ENCODE data around the gene NFE2L2. TPM values are rescaled to one million over a fixed set of nuclear protein-coding genes. Genes with fewer than 3 reads are reported as not detected.
A peak's percentile ranks its signal among the peaks of the same experiment; 100 is the strongest.

NFE2L2 gene
- total RNA-seq, 2 donors from 2014 or later, result 45.1 to 55.4 TPM

DNA sequence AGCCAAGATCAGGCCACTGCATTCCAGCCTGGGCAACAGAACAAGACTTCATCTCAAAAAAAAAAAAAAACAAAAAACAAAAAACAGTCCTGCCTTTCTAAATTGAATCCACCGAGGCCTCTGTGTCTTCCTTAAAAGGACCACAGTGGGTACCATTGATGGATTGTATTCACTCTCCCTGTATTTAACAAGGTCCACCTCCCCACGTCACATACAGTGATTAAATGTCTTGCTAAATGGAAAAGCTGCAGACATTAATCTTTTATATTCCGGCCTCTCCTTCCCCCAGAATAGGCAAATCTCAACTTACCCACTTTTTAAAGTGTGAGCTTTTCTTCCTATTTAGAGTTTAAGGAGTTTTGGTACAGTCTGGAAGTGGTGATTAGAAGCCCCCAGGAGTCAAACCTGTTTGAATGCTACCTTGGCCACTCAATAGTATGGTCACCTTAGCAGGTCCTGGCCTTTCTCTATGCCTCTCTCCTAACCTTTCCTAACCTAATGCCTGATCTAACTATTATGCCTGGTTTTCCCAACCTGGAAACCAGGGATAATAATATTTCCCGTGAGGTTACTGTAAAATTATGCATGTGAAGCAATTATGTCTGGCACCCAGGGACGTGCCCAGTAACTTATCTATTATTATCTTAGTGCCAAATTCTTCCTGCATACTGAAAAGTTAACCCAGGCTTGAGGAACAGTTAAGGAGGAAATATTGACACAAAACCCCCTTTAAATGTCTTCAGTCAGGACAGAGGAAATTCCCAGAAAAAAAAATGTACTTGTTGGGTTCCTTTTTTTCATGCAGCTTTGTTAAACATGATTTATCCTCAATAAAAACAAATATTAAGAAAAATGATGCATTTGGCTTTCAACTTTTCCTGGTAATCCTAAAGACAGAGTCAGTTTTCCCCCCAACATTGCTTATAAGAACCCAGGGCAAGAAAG is 3.1 kb downstream of the NFE2L2 start:
- Histone ChIP-seq H3K9me3 (no peaks in the 10 kb centered on the region), H3K27me3 (no peaks in the 10 kb centered on the region), H3K36me3 (replicated peaks in 1 of 2; ENCODE audit: insufficient read depth in 1 of 2, low read depth in 2 of 2) (no peaks in the 10 kb centered on the region), H3K27ac (peak overlapping the region in 2 of 4 donors; percentile 99), H3K4me3 (no peak overlapping the region), H3K4me1 (peaks cover 60% of the 10 kb centered on the region)
- DNase-seq (no peak), ATAC-seq (no peak)
- TF ChIP-seq POLR2A (IDR thresholded peaks at IDR 0.05), result no peak
- TF ChIP-seq, protein P1, sequence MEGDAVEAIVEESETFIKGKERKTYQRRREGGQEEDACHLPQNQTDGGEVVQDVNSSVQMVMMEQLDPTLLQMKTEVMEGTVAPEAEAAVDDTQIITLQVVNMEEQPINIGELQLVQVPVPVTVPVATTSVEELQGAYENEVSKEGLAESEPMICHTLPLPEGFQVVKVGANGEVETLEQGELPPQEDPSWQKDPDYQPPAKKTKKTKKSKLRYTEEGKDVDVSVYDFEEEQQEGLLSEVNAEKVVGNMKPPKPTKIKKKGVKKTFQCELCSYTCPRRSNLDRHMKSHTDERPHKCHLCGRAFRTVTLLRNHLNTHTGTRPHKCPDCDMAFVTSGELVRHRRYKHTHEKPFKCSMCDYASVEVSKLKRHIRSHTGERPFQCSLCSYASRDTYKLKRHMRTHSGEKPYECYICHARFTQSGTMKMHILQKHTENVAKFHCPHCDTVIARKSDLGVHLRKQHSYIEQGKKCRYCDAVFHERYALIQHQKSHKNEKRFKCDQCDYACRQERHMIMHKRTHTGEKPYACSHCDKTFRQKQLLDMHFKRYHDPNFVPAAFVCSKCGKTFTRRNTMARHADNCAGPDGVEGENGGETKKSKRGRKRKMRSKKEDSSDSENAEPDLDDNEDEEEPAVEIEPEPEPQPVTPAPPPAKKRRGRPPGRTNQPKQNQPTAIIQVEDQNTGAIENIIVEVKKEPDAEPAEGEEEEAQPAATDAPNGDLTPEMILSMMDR (IDR thresholded peaks at IDR 0.05), result no peak
- intact Hi-C loops (cut with DNase I), result no loop called here
- 19 to 23% methylated on average over 5 of the region's 5 CpGs for WGBS, 2 donors

GRCh38 chr2:177260379-177260778 is 4.1 kb downstream of the NFE2L2 start:
- no peaks in the 10 kb centered on the region for H3K27me3 ChIP-seq
- 30% methylated on average over 1 of the region's 1 CpG for WGBS, 2 donors

GRCh38 chr2:177258059-177258458 is 6.5 kb downstream of the NFE2L2 start:
- H3K9me3 ChIP-seq, result no peaks in the 10 kb centered on the region
- peaks cover 83% of the 10 kb centered on the region for H3K4me1 ChIP-seq
- H3K27me3 ChIP-seq, result no peaks in the 10 kb centered on the region
- DNase-seq, result no peak
- no peak overlapping the region for H3K27ac ChIP-seq
- intact Hi-C loops (cut with DNase I), result loop anchor here (5.0 kb wide), 1 partner anchor 36 kb away; no protein-coding TSS in a partner anchor
- H3K36me3 ChIP-seq (replicated peaks in 1 of 2; ENCODE audit: insufficient read depth in 1 of 2, low read depth in 2 of 2), result no peaks in the 10 kb centered on the region
- 94 to 95% methylated on average over 2 of the region's 2 CpGs for WGBS, 2 donors
- ATAC-seq, result no peak
- no peak overlapping the region for H3K4me3 ChIP-seq
- TF ChIP-seq POLR2A (IDR thresholded peaks at IDR 0.05), result no peak
- TF ChIP-seq, protein P1 (IDR thresholded peaks at IDR 0.05), result no peak

More at GRCh38 chr2:177260379-177260778, 4.1 kb downstream of the NFE2L2 start:
- intact Hi-C loops (cut with DNase I), result no loop called here
- Histone ChIP-seq H3K9me3 (no peaks in the 10 kb centered on the region), H3K4me1 (peaks cover 60% of the 10 kb centered on the region), H3K27ac (peak overlapping the region in 1 of 4 donors; percentile 99), H3K4me3 (no peak overlapping the region), H3K36me3 (replicated peaks in 1 of 2; ENCODE audit: insufficient read depth in 1 of 2, low read depth in 2 of 2) (no peaks in the 10 kb centered on the region)
- no peak for ATAC-seq
- TF ChIP-seq POLR2A (IDR thresholded peaks at IDR 0.05), result no peak
- TF ChIP-seq, protein P1 (IDR thresholded peaks at IDR 0.05), result no peak
- DNase-seq, result no peak

DNA sequence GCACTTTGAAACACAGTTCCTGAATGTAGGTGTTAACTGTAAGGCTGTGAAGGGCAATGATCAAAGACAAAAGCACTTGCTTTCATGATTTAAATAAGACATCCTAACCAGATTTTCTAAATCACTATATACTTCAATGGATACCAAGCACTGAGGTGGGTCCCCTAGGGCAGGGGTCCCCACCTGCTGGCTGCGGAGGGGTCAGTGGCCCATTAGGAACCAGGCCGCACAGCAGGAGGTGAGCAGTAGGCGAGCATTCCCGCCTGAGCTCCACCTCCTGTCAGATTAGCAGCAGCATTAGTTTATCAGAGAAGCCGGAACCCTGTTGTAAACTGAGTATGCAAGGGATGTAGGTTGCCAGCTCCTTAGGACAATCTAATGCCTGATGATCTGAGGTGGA is 7.1 kb downstream of the NFE2L2 start:
- Histone ChIP-seq H3K9me3 (no peaks in the 10 kb centered on the region), H3K27ac (no peak overlapping the region), H3K27me3 (no peaks in the 10 kb centered on the region), H3K4me1 (peaks cover 89% of the 10 kb centered on the region), H3K4me3 (no peak overlapping the region), H3K36me3 (replicated peaks in 1 of 2; ENCODE audit: insufficient read depth in 1 of 2, low read depth in 2 of 2) (no peaks in the 10 kb centered on the region)
- DNase-seq, result no peak
- TF ChIP-seq, protein P1 (IDR thresholded peaks at IDR 0.05), result no peak
- TF ChIP-seq POLR2A (IDR thresholded peaks at IDR 0.05), result no peak
- no peak for ATAC-seq
- intact Hi-C loops (cut with DNase I), result loop anchor here (5.0 kb wide), 1 partner anchor 35 kb away; no protein-coding TSS in a partner anchor
- 70 to 85% methylated on average over 4 to 5 of the region's 5 CpGs for WGBS, 2 donors
